GM12891 (cell line): ENCODE results near the gene METTL21C.

ENCODE experiments used
- DNase-seq: peaks from one replicate; pipeline ENCODE4 v3.0.0; 2011; ENCODE audit warnings: low spot score; ENCODE audit not compliant: insufficient read length
- FAIRE-seq: peaks from 2 replicates; lab custom pipeline; 2011; peaks lifted over from hg19 to GRCh38; lab: Jason Lieb, UNC
- PAX5 ChIP-seq: IDR thresholded peaks from 2 replicates; pipeline ENCODE4 v1.6.1; 2011; ENCODE audit warnings: low read length, moderate library complexity, mild to moderate bottlenecking; ENCODE audit not compliant: insufficient read depth, severe bottlenecking
- POLR2A ChIP-seq: IDR thresholded peaks from 2 replicates; pipeline ENCODE4 v1.6.1; 2011; ENCODE audit warnings: low read depth, low read length, control low read depth
- POLR2AphosphoS5 ChIP-seq: IDR thresholded peaks from 2 replicates; pipeline ENCODE4 v1.6.1; 2011; ENCODE audit warnings: low read depth, low read length, control low read depth
- POU2F2 ChIP-seq: IDR thresholded peaks from 2 replicates; pipeline ENCODE4 v1.6.1; 2011; ENCODE audit warnings: low read depth, mild to moderate bottlenecking, control low read depth, low read length, moderate library complexity
- SPI1 ChIP-seq: IDR thresholded peaks from 2 replicates; pipeline ENCODE4 v1.6.1; 2011; ENCODE audit warnings: low read depth, low read length, control low read depth
- TAF1 ChIP-seq: IDR thresholded peaks from 2 replicates; pipeline ENCODE4 v1.6.1; 2011; ENCODE audit warnings: low read depth, low read length, control low read depth

Gene METTL21C

GRCh38 chr13:102670130-102670529 is 24.7 kb downstream of the METTL21C start:
- TF ChIP-seq POLR2AphosphoS5 (no peak), SPI1 (no peak), TAF1 (no peak), POU2F2 (no peak), PAX5 (no peak), POLR2A (no peak)
- DNase-seq (no peak), FAIRE-seq (no peak)

GRCh38 chr13:102667911-102668310 is 26.9 kb downstream of the METTL21C start:
- TF ChIP-seq SPI1 (no peak), PAX5 (no peak)
- DNase-seq: no peak
- FAIRE-seq: no peak

- FAIRE-seq: no peak
- no peak for DNase-seq
These were observed 27.8 kb downstream of the METTL21C start for GRCh38 chr13:102667023-102667422.

GRCh38 chr13:102659168-102659713 is 35.6 kb downstream of the METTL21C start:
- no peak for FAIRE-seq
- no peak for DNase-seq
- no peak for TF ChIP-seq PAX5
- no peak for TF ChIP-seq POU2F2
- no peak for TF ChIP-seq POLR2AphosphoS5
- TF ChIP-seq POLR2A: no peak
- no peak for TF ChIP-seq TAF1
- no peak for TF ChIP-seq SPI1

More at GRCh38 chr13:102667023-102667422, 27.8 kb downstream of the METTL21C start:
- no peak for TF ChIP-seq POLR2A
- no peak for TF ChIP-seq POU2F2
- no peak for TF ChIP-seq SPI1
- no peak for TF ChIP-seq PAX5
- TF ChIP-seq TAF1: no peak
- TF ChIP-seq POLR2AphosphoS5: no peak

- TF ChIP-seq SPI1 (no peak), TAF1 (no peak), POU2F2 (no peak), PAX5 (no peak), POLR2A (no peak)
- DNase-seq (no peak), FAIRE-seq (no peak)
These were observed 36.2 kb downstream of the METTL21C start for GRCh38 chr13:102658660-102659059.

GRCh38 chr13:102657630-102658029 is 37.2 kb downstream of the METTL21C start:
- DNase-seq (no peak), FAIRE-seq (no peak)
- TF ChIP-seq TAF1: no peak

- TF ChIP-seq POLR2A (no peak), POU2F2 (no peak), POLR2AphosphoS5 (no peak), SPI1 (no peak), TAF1 (no peak), PAX5 (no peak)
- no peak for DNase-seq
- FAIRE-seq: peak; percentile 47
These were observed 40.1 kb downstream of the METTL21C start for GRCh38 chr13:102654756-102655155.

- DNase-seq: no peak
- FAIRE-seq: no peak
- no peak for TF ChIP-seq SPI1
- no peak for TF ChIP-seq POLR2A
- TF ChIP-seq TAF1: no peak
- TF ChIP-seq POLR2AphosphoS5: no peak
- TF ChIP-seq POU2F2: no peak
- no peak for TF ChIP-seq PAX5
These were observed 43.0 kb downstream of the METTL21C start for GRCh38 chr13:102651892-102652291.

GRCh38 chr13:102651392-102651791 is 43.5 kb downstream of the METTL21C start:
- no peak for TF ChIP-seq SPI1
- no peak for TF ChIP-seq TAF1
- TF ChIP-seq PAX5: no peak
- TF ChIP-seq POLR2A: no peak
- no peak for TF ChIP-seq POLR2AphosphoS5
- TF ChIP-seq POU2F2: no peak
- FAIRE-seq (no peak), DNase-seq (no peak)

- no peak for TF ChIP-seq TAF1
- TF ChIP-seq POU2F2: no peak
- no peak for TF ChIP-seq PAX5
- TF ChIP-seq POLR2AphosphoS5: no peak
- FAIRE-seq: no peak
- DNase-seq: no peak
These were observed 44.4 kb downstream of the METTL21C start for GRCh38 chr13:102650444-102650843.

GRCh38 chr13:102648046-102648445 is 46.8 kb downstream of the METTL21C start:
- FAIRE-seq (peak; percentile 16), DNase-seq (no peak)
- TF ChIP-seq POU2F2: no peak
- no peak for TF ChIP-seq TAF1
- TF ChIP-seq POLR2A: no peak
- no peak for TF ChIP-seq POLR2AphosphoS5
- no peak for TF ChIP-seq PAX5
- TF ChIP-seq SPI1: no peak
